Measurements from ENCODE around the gene CTSH.
A peak's percentile ranks its signal among the peaks of the same experiment; 100 is the strongest.

GRCh38 chr15:78944202-78944625, 632 bp downstream of the CTSH start:
- TF ChIP-seq POLR2A (IDR thresholded peaks at IDR 0.05; ENCODE audit: low read depth, low read length), result peak; percentile 2; the same call in 1 of the 2 replicates
- no peak for TF ChIP-seq TAF1 (IDR thresholded peaks at IDR 0.05; ENCODE audit: borderline replicate concordance, low read depth, low read length)
